ENCODE results near the gene GLT8D1. TPM values are rescaled to one million over a fixed set of nuclear protein-coding genes. Genes with fewer than 3 reads are reported as not detected.
A peak's percentile ranks its signal among the peaks of the same experiment; 100 is the strongest.

The GLT8D1 gene
- total RNA-seq, 2 experiments from 2014 or later = 34.0 to 35.6 TPM

DNA sequence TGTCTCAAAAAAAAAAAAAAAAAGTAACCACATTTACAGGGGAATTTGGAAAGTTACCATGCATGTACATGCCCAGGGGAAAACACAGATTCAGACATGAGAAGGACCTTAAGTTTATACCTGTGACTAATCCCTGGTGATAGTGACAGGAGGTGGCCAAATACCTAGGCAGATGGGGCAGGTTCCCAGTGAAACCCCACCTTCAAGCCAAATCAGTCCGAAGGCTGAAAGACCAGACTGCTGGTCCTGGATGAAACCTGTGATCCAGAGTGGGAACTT is 16.1 kb upstream of the GLT8D1 start:
- Histone ChIP-seq H3K9me3 (ENCODE audit: low read length) (peaks cover 8% of the 10 kb centered on the region; the same call in 1 of the 2 replicates), H3K4me3 (ENCODE audit: low read depth, low read length, poor library complexity, severe bottlenecking) (no peak overlapping the region), H3K36me3 (ENCODE audit: insufficient read depth, low read length) (peaks cover 37% of the 10 kb centered on the region), H3K9me2 (ENCODE audit: insufficient read depth, low read length) (no peaks in the 10 kb centered on the region), H2AFZ (ENCODE audit: low read length) (no peak overlapping the region), H3K79me2 (ENCODE audit: insufficient read depth, low read depth, low read length) (no peaks in the 10 kb centered on the region), H4K20me1 (ENCODE audit: insufficient read depth, low read length) (no peaks in the 10 kb centered on the region), H3K27ac (ENCODE audit: low read depth, low read length, poor library complexity, severe bottlenecking) (peak overlapping the region; percentile 54), H3K4me1 (ENCODE audit: insufficient read depth, low read length, poor library complexity, severe bottlenecking) (peaks cover 25% of the 10 kb centered on the region), H3K4me2 (ENCODE audit: low read length) (peak overlapping the region; percentile 31; the same call in 1 of the 2 replicates)
- no TSS peak for BruUV-seq (replicated peaks)
- ChIA-PET CTCF (ENCODE audit: unreplicated experiment) (no interaction called here), POLR2A (interaction anchor here (0.7 to 1.1 kb wide), 3 partner anchors 10 to 948 kb away, joined by 3 to 5 read pairs (median 3); no protein-coding TSS in a partner anchor)
- no peak for TF ChIP-seq EZH2phosphoT487 (IDR thresholded peaks at IDR 0.05; ENCODE audit: borderline replicate concordance, low read depth, low read length)
- TF ChIP-seq, protein P1, sequence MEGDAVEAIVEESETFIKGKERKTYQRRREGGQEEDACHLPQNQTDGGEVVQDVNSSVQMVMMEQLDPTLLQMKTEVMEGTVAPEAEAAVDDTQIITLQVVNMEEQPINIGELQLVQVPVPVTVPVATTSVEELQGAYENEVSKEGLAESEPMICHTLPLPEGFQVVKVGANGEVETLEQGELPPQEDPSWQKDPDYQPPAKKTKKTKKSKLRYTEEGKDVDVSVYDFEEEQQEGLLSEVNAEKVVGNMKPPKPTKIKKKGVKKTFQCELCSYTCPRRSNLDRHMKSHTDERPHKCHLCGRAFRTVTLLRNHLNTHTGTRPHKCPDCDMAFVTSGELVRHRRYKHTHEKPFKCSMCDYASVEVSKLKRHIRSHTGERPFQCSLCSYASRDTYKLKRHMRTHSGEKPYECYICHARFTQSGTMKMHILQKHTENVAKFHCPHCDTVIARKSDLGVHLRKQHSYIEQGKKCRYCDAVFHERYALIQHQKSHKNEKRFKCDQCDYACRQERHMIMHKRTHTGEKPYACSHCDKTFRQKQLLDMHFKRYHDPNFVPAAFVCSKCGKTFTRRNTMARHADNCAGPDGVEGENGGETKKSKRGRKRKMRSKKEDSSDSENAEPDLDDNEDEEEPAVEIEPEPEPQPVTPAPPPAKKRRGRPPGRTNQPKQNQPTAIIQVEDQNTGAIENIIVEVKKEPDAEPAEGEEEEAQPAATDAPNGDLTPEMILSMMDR (conservative IDR thresholded peaks at IDR 0.05; ENCODE audit: low read length) = no peak
- no peak for DNase-seq (ENCODE audit: low spot score)
- intact Hi-C loops (cut with micrococcal nuclease; ENCODE audit: unreplicated experiment) = no loop called here

DNA sequence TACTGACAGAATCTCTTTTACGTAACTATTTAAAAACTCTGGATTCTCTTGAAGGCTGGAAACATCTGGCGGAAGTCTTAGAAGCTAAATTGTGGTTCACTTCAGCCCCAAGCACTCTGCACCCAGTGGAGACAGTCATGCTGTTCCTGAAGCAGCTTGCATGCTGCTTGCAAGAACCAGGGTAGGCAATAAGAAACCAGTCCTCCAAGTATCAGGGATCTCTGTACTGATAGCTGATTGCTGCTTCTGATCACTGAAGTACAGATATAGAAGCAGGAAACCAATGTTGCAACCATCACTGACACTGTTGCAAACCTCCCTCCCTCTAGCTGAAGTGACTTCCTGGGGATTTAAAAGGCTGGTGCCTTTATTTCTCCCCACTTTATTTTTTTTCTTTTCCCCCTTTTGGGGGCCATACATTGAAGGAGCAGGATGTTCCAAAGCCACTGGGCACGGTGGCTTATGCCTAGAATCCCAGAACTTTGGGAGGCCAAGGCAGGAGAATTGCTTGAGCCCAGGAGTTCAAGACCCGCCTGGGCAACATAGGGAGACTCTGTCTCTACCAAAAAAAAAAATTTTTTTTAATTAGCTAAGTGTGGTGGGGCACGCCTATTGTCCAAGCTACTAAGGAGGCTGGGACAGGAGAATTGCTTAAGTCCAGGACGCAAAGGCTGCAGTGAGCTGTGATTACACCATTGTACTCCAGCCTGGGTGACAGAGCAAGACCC is 15.6 kb upstream of the GLT8D1 start:
- ChIA-PET CTCF (ENCODE audit: unreplicated experiment) (no interaction called here), POLR2A (interaction anchor here (0.7 to 1.1 kb wide), 7 partner anchors 10 to 948 kb away, joined by 3 to 5 read pairs (median 3); no protein-coding TSS in a partner anchor)
- Histone ChIP-seq H3K4me2 (ENCODE audit: low read length) (peak overlapping the region; percentile 31), H2AFZ (ENCODE audit: low read length) (no peak overlapping the region), H3K4me3 (ENCODE audit: low read depth, low read length, poor library complexity, severe bottlenecking) (peak overlapping the region; percentile 11), H3K36me3 (ENCODE audit: insufficient read depth, low read length) (peaks cover 37% of the 10 kb centered on the region), H4K20me1 (ENCODE audit: insufficient read depth, low read length) (no peaks in the 10 kb centered on the region), H3K79me2 (ENCODE audit: insufficient read depth, low read depth, low read length) (no peaks in the 10 kb centered on the region), H3K4me1 (ENCODE audit: insufficient read depth, low read length, poor library complexity, severe bottlenecking) (peaks cover 25% of the 10 kb centered on the region), H3K27ac (ENCODE audit: low read depth, low read length, poor library complexity, severe bottlenecking) (peak overlapping the region; percentile 54), H3K9me3 (ENCODE audit: low read length) (peaks cover 8% of the 10 kb centered on the region; the same call in 1 of the 2 replicates), H3K9me2 (ENCODE audit: insufficient read depth, low read length) (no peaks in the 10 kb centered on the region)
- BruUV-seq (replicated peaks) = no TSS peak
- DNase-seq (ENCODE audit: low spot score) = peak; percentile 66
- intact Hi-C loops (cut with micrococcal nuclease; ENCODE audit: unreplicated experiment) = no loop called here
- TF ChIP-seq EZH2phosphoT487 (IDR thresholded peaks at IDR 0.05; ENCODE audit: borderline replicate concordance, low read depth, low read length) = no peak
- TF ChIP-seq, protein P1 (conservative IDR thresholded peaks at IDR 0.05; ENCODE audit: low read length) = no peak

DNA sequence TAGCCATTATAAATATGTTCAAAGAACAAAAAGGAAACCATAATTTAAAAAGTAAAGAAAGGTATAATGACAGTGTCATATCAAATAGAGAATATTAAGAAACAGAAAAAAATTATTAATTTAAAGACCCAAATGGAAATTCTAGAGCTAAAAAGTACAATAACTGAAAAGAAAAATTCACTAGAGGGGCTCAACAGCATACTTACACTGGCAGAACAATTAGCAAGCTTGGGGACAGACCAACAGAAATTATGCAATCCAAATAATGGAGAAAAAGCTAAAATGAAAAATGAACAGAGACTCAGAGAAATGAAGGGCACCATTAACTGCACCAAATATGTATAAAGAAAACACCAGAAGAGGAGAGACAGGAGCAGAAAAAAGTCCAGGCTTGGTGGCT is 14.0 kb upstream of the GLT8D1 start:
- ChIA-PET CTCF (ENCODE audit: unreplicated experiment) (no interaction called here), POLR2A (interaction anchor here (1.1 kb wide), 1 partner anchor 216 kb away, joined by 3 read pairs; no protein-coding TSS in a partner anchor)
- no peaks in the 10 kb centered on the region for H3K79me2 ChIP-seq (ENCODE audit: insufficient read depth, low read depth, low read length)
- no peak for DNase-seq (ENCODE audit: low spot score)
- no peaks in the 10 kb centered on the region for H3K9me2 ChIP-seq (ENCODE audit: insufficient read depth, low read length)
- TF ChIP-seq EZH2phosphoT487 (IDR thresholded peaks at IDR 0.05; ENCODE audit: borderline replicate concordance, low read depth, low read length) = no peak
- BruUV-seq (replicated peaks) = no TSS peak
- H2AFZ ChIP-seq (ENCODE audit: low read length) = no peak overlapping the region
- no peak overlapping the region for H3K27ac ChIP-seq (ENCODE audit: low read depth, low read length, poor library complexity, severe bottlenecking)
- peaks cover 25% of the 10 kb centered on the region for H3K4me1 ChIP-seq (ENCODE audit: insufficient read depth, low read length, poor library complexity, severe bottlenecking)
- H3K4me2 ChIP-seq (ENCODE audit: low read length) = no peak overlapping the region
- no peak overlapping the region for H3K4me3 ChIP-seq (ENCODE audit: low read depth, low read length, poor library complexity, severe bottlenecking)
- H3K9me3 ChIP-seq (ENCODE audit: low read length) = peaks cover 8% of the 10 kb centered on the region; the same call in 1 of the 2 replicates
- peaks cover 37% of the 10 kb centered on the region for H3K36me3 ChIP-seq (ENCODE audit: insufficient read depth, low read length)
- intact Hi-C loops (cut with micrococcal nuclease; ENCODE audit: unreplicated experiment) = no loop called here
- no peaks in the 10 kb centered on the region for H4K20me1 ChIP-seq (ENCODE audit: insufficient read depth, low read length)
